ENCODE measurements around the gene ADGRL2. TPM values are rescaled to one million over a fixed set of nuclear protein-coding genes. Genes with fewer than 3 reads are reported as not detected.

Gene ADGRL2
- total and polyA plus RNA-seq, 2 donors (not counting 3 experiments of a cell fraction or from before 2014, with no cell fraction given), result 32.7 to 46.1 TPM

DNA sequence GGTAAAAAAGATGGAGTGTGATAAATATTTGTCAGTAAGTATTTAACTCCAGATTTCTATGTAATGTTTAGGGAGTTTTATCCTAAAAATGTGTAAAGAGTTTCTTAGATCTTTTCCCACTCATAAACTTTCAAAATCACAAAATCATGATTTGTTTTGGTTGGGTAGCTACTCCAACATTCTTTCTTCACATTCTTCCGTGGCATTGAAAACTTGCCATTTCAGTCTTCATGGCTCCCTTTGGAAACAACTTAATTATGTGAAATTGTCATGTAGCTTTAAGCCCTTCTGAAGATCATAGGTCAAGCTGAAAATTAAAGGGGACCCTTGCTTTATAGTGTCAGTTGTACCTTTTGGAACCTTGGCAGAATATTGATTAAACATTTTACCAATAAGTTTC, 73.2 kb downstream of the ADGRL2 start:
- DNase-seq (ENCODE audit: low read depth, low spot score), result no peak
- dilution Hi-C loops (cut with MboI; ENCODE audit: extremely low pct_ligation_motif_present, low sequenced_read_pairs) (no loop called here), intact Hi-C loops (cut with micrococcal nuclease) (no loop called here)
- no TSS peak for BruUV-seq (replicated peaks)
- no peaks in the 10 kb centered on the region for H4K20me1 ChIP-seq (replicated peaks; ENCODE audit: control insufficient read depth, extremely low read depth, insufficient read depth, low read length)
- no peak overlapping the region for H3K4me2 ChIP-seq (ENCODE audit: insufficient read depth, low read length)
- no peaks in the 10 kb centered on the region for H3K36me3 ChIP-seq (ENCODE audit: control insufficient read depth in 2 of 2, extremely low read depth in 1 of 2, insufficient read depth in 2 of 2, low read length in 2 of 2)
- H3K4me1 ChIP-seq (ENCODE audit: control insufficient read depth, extremely low read depth, insufficient read depth, low read length), result peaks cover 35% of the 10 kb centered on the region
- H3K79me2 ChIP-seq (ENCODE audit: control insufficient read depth, insufficient read depth, low read length), result peaks cover 5% of the 10 kb centered on the region
- no peak overlapping the region for H3K4me3 ChIP-seq (replicated peaks in 1 of 3; ENCODE audit: insufficient read depth in 1 of 3, low read depth in 1 of 3, low read length in 3 of 3)
- no peak for TF ChIP-seq EZH2 (IDR thresholded peaks at IDR 0.05; ENCODE audit: borderline replicate concordance, low read depth, low read length, severe bottlenecking)
- no peak for TF ChIP-seq JUN (IDR thresholded peaks at IDR 0.05; ENCODE audit: borderline replicate concordance, insufficient read depth, insufficient read length, low read depth)
- TF ChIP-seq POLR2A (IDR thresholded peaks at IDR 0.05; ENCODE audit: low read depth, low read length), result no peak
- TF ChIP-seq, protein P1, sequence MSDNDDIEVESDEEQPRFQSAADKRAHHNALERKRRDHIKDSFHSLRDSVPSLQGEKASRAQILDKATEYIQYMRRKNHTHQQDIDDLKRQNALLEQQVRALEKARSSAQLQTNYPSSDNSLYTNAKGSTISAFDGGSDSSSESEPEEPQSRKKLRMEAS (IDR thresholded peaks at IDR 0.05; ENCODE audit: insufficient read depth, insufficient read length), result no peak
- no peak for TF ChIP-seq MYC (IDR thresholded peaks at IDR 0.05; ENCODE audit: low read depth, low read length)
- TF ChIP-seq, protein P2, sequence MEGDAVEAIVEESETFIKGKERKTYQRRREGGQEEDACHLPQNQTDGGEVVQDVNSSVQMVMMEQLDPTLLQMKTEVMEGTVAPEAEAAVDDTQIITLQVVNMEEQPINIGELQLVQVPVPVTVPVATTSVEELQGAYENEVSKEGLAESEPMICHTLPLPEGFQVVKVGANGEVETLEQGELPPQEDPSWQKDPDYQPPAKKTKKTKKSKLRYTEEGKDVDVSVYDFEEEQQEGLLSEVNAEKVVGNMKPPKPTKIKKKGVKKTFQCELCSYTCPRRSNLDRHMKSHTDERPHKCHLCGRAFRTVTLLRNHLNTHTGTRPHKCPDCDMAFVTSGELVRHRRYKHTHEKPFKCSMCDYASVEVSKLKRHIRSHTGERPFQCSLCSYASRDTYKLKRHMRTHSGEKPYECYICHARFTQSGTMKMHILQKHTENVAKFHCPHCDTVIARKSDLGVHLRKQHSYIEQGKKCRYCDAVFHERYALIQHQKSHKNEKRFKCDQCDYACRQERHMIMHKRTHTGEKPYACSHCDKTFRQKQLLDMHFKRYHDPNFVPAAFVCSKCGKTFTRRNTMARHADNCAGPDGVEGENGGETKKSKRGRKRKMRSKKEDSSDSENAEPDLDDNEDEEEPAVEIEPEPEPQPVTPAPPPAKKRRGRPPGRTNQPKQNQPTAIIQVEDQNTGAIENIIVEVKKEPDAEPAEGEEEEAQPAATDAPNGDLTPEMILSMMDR (IDR thresholded peaks at IDR 0.05; ENCODE audit: extremely low read depth in 1 of 2, insufficient read depth in 1 of 2, low read depth in 1 of 2, low read length in 2 of 2), result no peak
- TF ChIP-seq GATA2 (IDR thresholded peaks at IDR 0.05; ENCODE audit: insufficient read depth, insufficient read length, low read depth, low read length), result no peak
- no peak overlapping the region for H3K27ac ChIP-seq (ENCODE audit: insufficient read depth, low read depth, low read length)
- FAIRE-seq, result no peak
- no peaks in the 10 kb centered on the region for H3K27me3 ChIP-seq (ENCODE audit: control insufficient read depth in 2 of 2, insufficient read depth in 2 of 2, low read length in 2 of 2)
- no peaks in the 10 kb centered on the region for H3K9me3 ChIP-seq (replicated peaks; ENCODE audit: control insufficient read depth, insufficient read depth, low read length)
- CTCF ChIA-PET, result interaction anchor here (1.0 kb wide), 1 partner anchor 39 kb away, joined by 3 read pairs; no protein-coding TSS in a partner anchor
- H2AFZ ChIP-seq (ENCODE audit: low read depth, low read length), result no peak overlapping the region
- POLR2A ChIA-PET, result no interaction called here
- no peaks in the 10 kb centered on the region for H3K9me1 ChIP-seq (replicated peaks; ENCODE audit: control insufficient read depth, extremely low read depth, insufficient read depth, low read length)
- H3K9ac ChIP-seq (replicated peaks; ENCODE audit: extremely low read depth, insufficient read depth, low read length), result no peak overlapping the region
